ENCODE data around the gene MS4A14. TPM values are rescaled to one million over a fixed set of nuclear protein-coding genes. Genes with fewer than 3 reads are reported as not detected.

The MS4A14 gene
- total and polyA plus RNA-seq, 9 of the 15 experiments (the other 6 are each of a cell fraction or from before 2014, with no cell fraction given) = not detected

GRCh38 chr11:60447070-60447469 lies 50.8 kb downstream of the MS4A14 start:
- H3K4me2 ChIP-seq (ENCODE audit: insufficient read depth, low read length) = no peak overlapping the region
- H4K20me1 ChIP-seq (replicated peaks; ENCODE audit: control insufficient read depth, insufficient read depth, low read length) = no peaks in the 10 kb centered on the region
- H3K27me3 ChIP-seq (ENCODE audit: control insufficient read depth in 2 of 2, insufficient read depth in 2 of 2, low read length in 2 of 2) = no peaks in the 10 kb centered on the region
- in situ Hi-C loops (cut with MboI) = no loop called here
- no peak for ATAC-seq
- H3K36me3 ChIP-seq (ENCODE audit: control insufficient read depth, insufficient read depth, low read length) = no peaks in the 10 kb centered on the region
- no peak overlapping the region for H3K9ac ChIP-seq (ENCODE audit: insufficient read depth in 1 of 2, low read depth in 2 of 2, low read length in 2 of 2)
- no peak for FAIRE-seq
- H3K9me3 ChIP-seq (replicated peaks; ENCODE audit: control insufficient read depth, insufficient read depth, low read depth, low read length) = no peaks in the 10 kb centered on the region
- intact Hi-C loops (cut with micrococcal nuclease) = no loop called here
- ChIA-PET POLR2A (no interaction called here), CTCF (ENCODE audit: low intra/inter-chr PET ratio) (no interaction called here)
- H3K9me1 ChIP-seq (ENCODE audit: control insufficient read depth, insufficient read depth, low read length) = no peaks in the 10 kb centered on the region
- H3K4me3 ChIP-seq = no peak overlapping the region
- no peak overlapping the region for H2AFZ ChIP-seq (ENCODE audit: low read depth, low read length)
- H3K79me2 ChIP-seq (ENCODE audit: control insufficient read depth, insufficient read depth, low read length) = no peaks in the 10 kb centered on the region
- no TSS peak for BruUV-seq (replicated peaks)
- no peaks in the 10 kb centered on the region for H3K4me1 ChIP-seq (replicated peaks in 1 of 2; ENCODE audit: control insufficient read depth in 2 of 2, insufficient read depth in 2 of 2, low read length in 2 of 2)
- TF ChIP-seq FOSL1 (tag; conservative IDR thresholded peaks at IDR 0.05) = no peak
- no peak for TF ChIP-seq SMARCC2 (IDR thresholded peaks at IDR 0.05; ENCODE audit: low read depth)
- TF ChIP-seq SMARCE1 (IDR thresholded peaks at IDR 0.05) = no peak
- TF ChIP-seq CREM (IDR thresholded peaks at IDR 0.05; ENCODE audit: low read depth) = no peak
- TF ChIP-seq MECOM (CRISPR knock-in tag; IDR thresholded peaks at IDR 0.05) = no peak
- TF ChIP-seq, protein P1, sequence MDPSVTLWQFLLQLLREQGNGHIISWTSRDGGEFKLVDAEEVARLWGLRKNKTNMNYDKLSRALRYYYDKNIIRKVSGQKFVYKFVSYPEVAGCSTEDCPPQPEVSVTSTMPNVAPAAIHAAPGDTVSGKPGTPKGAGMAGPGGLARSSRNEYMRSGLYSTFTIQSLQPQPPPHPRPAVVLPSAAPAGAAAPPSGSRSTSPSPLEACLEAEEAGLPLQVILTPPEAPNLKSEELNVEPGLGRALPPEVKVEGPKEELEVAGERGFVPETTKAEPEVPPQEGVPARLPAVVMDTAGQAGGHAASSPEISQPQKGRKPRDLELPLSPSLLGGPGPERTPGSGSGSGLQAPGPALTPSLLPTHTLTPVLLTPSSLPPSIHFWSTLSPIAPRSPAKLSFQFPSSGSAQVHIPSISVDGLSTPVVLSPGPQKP (CRISPR knock-in tag; IDR thresholded peaks at IDR 0.05) = no peak
- no peak for TF ChIP-seq RAD51 (IDR thresholded peaks at IDR 0.05; ENCODE audit: borderline replicate concordance, low read depth)
- TF ChIP-seq CTBP1 (IDR thresholded peaks at IDR 0.05; ENCODE audit: borderline replicate concordance) = no peak
- TF ChIP-seq CHAMP1 (IDR thresholded peaks at IDR 0.05) = no peak
- H3K27ac ChIP-seq (ENCODE audit: extremely low read depth, low read depth, low read length) = no peak overlapping the region
- DNase-seq (ENCODE audit: extremely low read depth in 1 of 4, low spot score in 3 of 4) = no peak

Data from K562 (cell line).